GM19035 (cell line): ENCODE data around the gene TARM1.

Experiments used
- ATAC-seq: cut with Tn5 transposase; IDR thresholded peaks from one replicate; pipeline ENCODE4 v1.9.1; 2021; ENCODE audit not compliant: unreplicated experiment

The TARM1 gene

GRCh38 chr19:54035215-54036178, 45.7 kb downstream of the TARM1 start:
- no peak for ATAC-seq

- no peak for ATAC-seq
These were observed 50.1 kb downstream of the TARM1 start for GRCh38 chr19:54030895-54031586.

GRCh38 chr19:54029930-54030490, 51.2 kb downstream of the TARM1 start:
- ATAC-seq, result no peak

- ATAC-seq, result no peak
These were observed 51.9 kb downstream of the TARM1 start for GRCh38 chr19:54029301-54029700.

- ATAC-seq, result no peak
These were observed 54.5 kb downstream of the TARM1 start for GRCh38 chr19:54026656-54027055.

GRCh38 chr19:54024660-54025059, 56.5 kb downstream of the TARM1 start:
- ATAC-seq, result no peak

GRCh38 chr19:54023191-54023590, 58.0 kb downstream of the TARM1 start:
- ATAC-seq, result no peak

- ATAC-seq, result no peak
These were observed 59.2 kb downstream of the TARM1 start for GRCh38 chr19:54021932-54022331.

GRCh38 chr19:54021363-54021762, 59.8 kb downstream of the TARM1 start:
- ATAC-seq, result no peak
